OCI-LY3 (cell line): ENCODE results near the gene HUNK.

Source experiments
- H2AFZ ChIP-seq: fragments of 200-600, 300-600 bp; shearing (Covaris generic); 2 replicates; pipeline ENCODE4 v1.6.0; 2014; ENCODE audit warnings: antibody characterized with exemption, low read depth, low read length
- H3K27ac ChIP-seq: fragments of 200-600, 300-600 bp; sonication (generic); 2 replicates; pipeline ENCODE4 v1.5.1; 2014; ENCODE audit warnings: mild to moderate bottlenecking, low read length, moderate library complexity, mixed read lengths
- H3K27me3 ChIP-seq: fragments of 200-600, 300-600 bp; sonication (generic); 2 replicates; pipeline ENCODE4 v1.6.1; 2014; ENCODE audit warnings: low read depth, low read length, mixed read lengths
- H3K36me3 ChIP-seq: fragments of 200-600, 300-600 bp; sonication (generic); replicated peaks from 2 replicates; pipeline ENCODE3; 2014; ENCODE audit warnings: low read depth, low read length, mixed read lengths
- H3K4me1 ChIP-seq: fragments of 300-600, 200-600 bp; sonication (generic); 2 replicates; pipeline ENCODE4 v1.6.1; 2014; ENCODE audit warnings: low read length, mixed read lengths
- H3K4me2 ChIP-seq: fragments of 200-600, 300-600 bp; sonication (generic); 2 replicates; pipeline ENCODE4 v1.6.1; 2014; ENCODE audit warnings: low read length, mixed read lengths
- H3K4me3 ChIP-seq: fragments of 300-600, 200-600 bp; sonication (generic); 2 replicates; pipeline ENCODE4 v1.5.1; 2014; ENCODE audit warnings: antibody characterized with exemption, mild to moderate bottlenecking, low read length, moderate library complexity
- H3K79me2 ChIP-seq: fragments of 300-600, 200-600 bp; shearing (Covaris generic); 2 replicates; pipeline ENCODE4 v1.6.1; 2014; ENCODE audit warnings: mild to moderate bottlenecking, low read length, mixed read lengths
- H3K9ac ChIP-seq: fragments of 300-600, 200-600 bp; shearing (Covaris generic); 2 replicates; pipeline ENCODE4 v1.6.0; 2014; ENCODE audit warnings: mild to moderate bottlenecking, low read length, moderate library complexity
- H3K9me3 ChIP-seq: fragments of 200-600, 300-600 bp; shearing (Covaris generic); 2 replicates; pipeline ENCODE4 v1.6.1; 2014; ENCODE audit warnings: low read length, mixed read lengths; ENCODE audit not compliant: insufficient read depth
- H4K20me1 ChIP-seq: fragments of 200-600, 300-600 bp; sonication (generic); 2 replicates; pipeline ENCODE4 v1.6.1; 2016; ENCODE audit warnings: low read length, mixed read lengths; ENCODE audit not compliant: insufficient read depth
- EZH2phosphoT487 ChIP-seq: fragments of 200-600 bp; shearing (Covaris generic); IDR thresholded peaks from 2 replicates; pipeline ENCODE4 v1.6.1; 2018; ENCODE audit warnings: antibody characterized with exemption, mixed run types, low read depth
- TF ChIP-seq, protein P1 (sequence below): fragments of 200-600, 300-600 bp; sonication (generic); IDR thresholded peaks from 2 replicates; pipeline ENCODE4 v1.5.1; 2014; ENCODE audit warnings: antibody characterized with exemption, low read length, low read depth

Gene HUNK

DNA sequence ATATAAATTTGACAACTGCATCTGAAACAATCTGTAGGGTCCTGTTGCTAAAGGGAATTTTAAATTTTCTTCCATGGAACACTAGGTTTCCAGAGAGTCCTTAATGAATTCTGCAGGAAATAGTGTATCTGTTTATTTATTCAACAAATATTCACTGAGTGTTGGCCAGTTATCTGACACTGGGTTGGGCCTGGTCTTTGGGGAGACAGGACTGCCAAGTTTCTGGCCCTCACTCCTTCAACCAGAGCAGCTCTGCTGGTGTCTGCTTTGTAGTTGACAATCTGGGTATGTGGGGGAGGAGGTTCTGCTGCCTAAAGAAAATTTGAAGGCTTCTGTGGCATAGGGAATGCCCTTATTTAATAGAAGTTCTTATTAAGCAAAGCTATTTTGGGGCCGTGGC is 26.1 kb upstream of the HUNK start:
- no peak overlapping the region for H3K9ac ChIP-seq
- H3K4me3 ChIP-seq, result no peak overlapping the region
- H3K27me3 ChIP-seq, result no peaks in the 10 kb centered on the region
- H3K36me3 ChIP-seq, result no peaks in the 10 kb centered on the region
- no peaks in the 10 kb centered on the region for H3K9me3 ChIP-seq
- H3K79me2 ChIP-seq, result no peaks in the 10 kb centered on the region
- no peak overlapping the region for H3K4me2 ChIP-seq
- no peaks in the 10 kb centered on the region for H3K4me1 ChIP-seq
- TF ChIP-seq EZH2phosphoT487, result no peak
- TF ChIP-seq, protein P1, sequence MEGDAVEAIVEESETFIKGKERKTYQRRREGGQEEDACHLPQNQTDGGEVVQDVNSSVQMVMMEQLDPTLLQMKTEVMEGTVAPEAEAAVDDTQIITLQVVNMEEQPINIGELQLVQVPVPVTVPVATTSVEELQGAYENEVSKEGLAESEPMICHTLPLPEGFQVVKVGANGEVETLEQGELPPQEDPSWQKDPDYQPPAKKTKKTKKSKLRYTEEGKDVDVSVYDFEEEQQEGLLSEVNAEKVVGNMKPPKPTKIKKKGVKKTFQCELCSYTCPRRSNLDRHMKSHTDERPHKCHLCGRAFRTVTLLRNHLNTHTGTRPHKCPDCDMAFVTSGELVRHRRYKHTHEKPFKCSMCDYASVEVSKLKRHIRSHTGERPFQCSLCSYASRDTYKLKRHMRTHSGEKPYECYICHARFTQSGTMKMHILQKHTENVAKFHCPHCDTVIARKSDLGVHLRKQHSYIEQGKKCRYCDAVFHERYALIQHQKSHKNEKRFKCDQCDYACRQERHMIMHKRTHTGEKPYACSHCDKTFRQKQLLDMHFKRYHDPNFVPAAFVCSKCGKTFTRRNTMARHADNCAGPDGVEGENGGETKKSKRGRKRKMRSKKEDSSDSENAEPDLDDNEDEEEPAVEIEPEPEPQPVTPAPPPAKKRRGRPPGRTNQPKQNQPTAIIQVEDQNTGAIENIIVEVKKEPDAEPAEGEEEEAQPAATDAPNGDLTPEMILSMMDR, result no peak
- H3K27ac ChIP-seq, result no peak overlapping the region
- no peaks in the 10 kb centered on the region for H4K20me1 ChIP-seq
- H2AFZ ChIP-seq, result no peak overlapping the region

DNA sequence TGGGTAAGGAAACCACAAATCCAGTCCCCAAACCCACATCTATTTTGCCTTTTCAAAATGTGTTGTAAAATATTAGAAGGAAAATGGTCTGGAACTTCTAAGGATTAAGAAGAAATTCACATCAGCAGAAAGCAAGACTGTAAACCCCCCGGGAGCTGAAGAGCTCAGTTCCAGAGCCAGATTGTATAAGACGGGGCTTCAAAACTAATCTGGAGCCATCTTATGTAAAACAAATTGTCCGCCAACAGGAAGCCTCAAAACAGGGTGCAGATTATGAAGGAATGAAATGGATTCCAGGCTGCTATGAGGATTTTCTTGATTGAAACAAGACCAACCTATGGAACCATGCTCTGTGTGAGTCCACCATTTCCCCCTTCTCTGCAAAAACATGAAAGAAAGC is 25.1 kb upstream of the HUNK start:
- Histone ChIP-seq H3K36me3 (no peaks in the 10 kb centered on the region), H3K4me3 (no peak overlapping the region), H3K27ac (no peak overlapping the region), H3K9ac (no peak overlapping the region), H2AFZ (no peak overlapping the region), H3K9me3 (no peaks in the 10 kb centered on the region), H3K4me2 (no peak overlapping the region), H3K27me3 (no peaks in the 10 kb centered on the region), H3K4me1 (no peaks in the 10 kb centered on the region), H4K20me1 (no peaks in the 10 kb centered on the region), H3K79me2 (no peaks in the 10 kb centered on the region)
- no peak for TF ChIP-seq EZH2phosphoT487
- TF ChIP-seq, protein P1, result no peak

DNA sequence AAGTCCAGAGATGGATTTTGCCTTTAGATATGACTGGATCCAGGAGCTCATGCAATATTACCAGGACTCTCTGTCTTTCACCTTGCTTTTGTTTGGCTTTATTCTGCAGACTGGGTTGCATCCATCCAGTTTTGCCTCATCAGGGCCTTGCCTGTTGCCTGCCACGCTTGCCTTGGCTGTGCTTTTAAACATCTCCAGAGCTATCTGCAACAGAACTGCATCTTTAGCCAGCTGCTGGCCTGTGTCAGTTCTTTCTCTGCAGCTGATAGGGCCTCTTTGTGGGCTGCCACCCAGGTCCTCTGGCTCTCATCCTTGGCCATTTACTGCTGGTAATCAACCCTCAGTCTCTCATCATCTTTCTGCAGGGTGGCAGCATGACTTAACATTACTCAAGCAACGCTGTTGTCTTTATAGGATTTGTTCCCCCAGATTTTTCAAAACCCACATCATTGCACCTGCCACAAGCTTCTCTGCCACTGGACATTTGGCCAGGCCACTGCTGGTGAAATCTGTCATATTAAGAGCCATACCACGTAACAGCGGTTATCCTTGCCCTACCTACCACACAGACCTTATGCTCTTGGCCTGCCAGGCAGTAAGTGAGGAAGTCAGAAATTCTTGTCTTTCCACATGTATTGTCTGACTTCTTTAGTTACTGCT is 24.4 kb upstream of the HUNK start:
- no peak overlapping the region for H3K4me3 ChIP-seq
- no peak overlapping the region for H2AFZ ChIP-seq
- H4K20me1 ChIP-seq, result no peaks in the 10 kb centered on the region
- H3K9ac ChIP-seq, result no peak overlapping the region
- H3K36me3 ChIP-seq, result no peaks in the 10 kb centered on the region
- H3K79me2 ChIP-seq, result no peaks in the 10 kb centered on the region
- H3K4me1 ChIP-seq, result no peaks in the 10 kb centered on the region
- no peaks in the 10 kb centered on the region for H3K27me3 ChIP-seq
- H3K27ac ChIP-seq, result no peak overlapping the region
- no peaks in the 10 kb centered on the region for H3K9me3 ChIP-seq
- TF ChIP-seq EZH2phosphoT487, result no peak
- no peak overlapping the region for H3K4me2 ChIP-seq

DNA sequence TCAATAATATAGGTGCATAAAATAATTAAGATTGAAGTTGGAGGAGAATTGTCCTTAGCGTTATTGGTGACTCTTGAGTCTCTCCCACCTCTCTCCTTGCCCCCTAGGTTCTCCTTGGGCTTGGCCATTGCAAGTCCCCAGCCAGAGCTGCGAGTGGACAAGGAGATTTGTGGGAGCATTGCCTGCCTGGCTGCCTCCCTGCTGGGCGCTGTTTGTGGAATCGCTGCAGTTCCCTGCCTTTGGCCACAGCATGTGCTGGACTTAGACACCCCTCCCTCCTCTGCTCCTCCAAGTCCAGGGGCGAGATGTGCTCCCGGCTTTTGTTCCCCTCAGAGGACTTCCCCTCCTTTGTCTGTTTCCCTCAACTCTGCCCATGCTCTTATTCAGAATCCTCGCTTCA is 21.9 kb upstream of the HUNK start:
- Histone ChIP-seq H3K4me2 (no peak overlapping the region), H3K4me1 (no peaks in the 10 kb centered on the region), H3K4me3 (no peak overlapping the region), H4K20me1 (no peaks in the 10 kb centered on the region), H3K27me3 (no peaks in the 10 kb centered on the region), H3K36me3 (no peaks in the 10 kb centered on the region), H3K9ac (no peak overlapping the region), H2AFZ (no peak overlapping the region), H3K27ac (no peak overlapping the region), H3K9me3 (no peaks in the 10 kb centered on the region), H3K79me2 (no peaks in the 10 kb centered on the region)
- no peak for TF ChIP-seq EZH2phosphoT487
- TF ChIP-seq, protein P1, result no peak

DNA sequence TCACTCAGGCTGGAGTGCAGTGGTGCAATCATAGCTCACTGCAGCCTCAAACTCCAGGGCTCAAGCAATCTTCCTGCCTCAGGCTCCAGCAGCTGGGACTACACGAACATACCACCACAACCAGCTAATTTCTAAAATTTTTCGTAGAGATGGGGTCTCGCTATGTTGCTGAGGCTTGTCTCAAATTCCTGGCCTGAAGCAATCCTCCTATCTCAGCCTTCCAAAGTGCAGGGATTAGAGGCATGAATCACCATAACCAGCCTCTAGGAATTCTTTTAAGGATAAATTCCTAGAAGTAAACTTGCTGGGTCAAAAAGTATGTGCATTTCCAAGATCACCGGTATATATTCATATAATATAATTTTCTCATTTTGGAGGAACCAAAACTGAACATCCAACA is 17.6 kb upstream of the HUNK start:
- no peaks in the 10 kb centered on the region for H3K36me3 ChIP-seq
- H3K27me3 ChIP-seq, result no peaks in the 10 kb centered on the region
- H3K4me3 ChIP-seq, result no peak overlapping the region
- no peak overlapping the region for H3K9ac ChIP-seq
- no peak overlapping the region for H3K4me2 ChIP-seq
- H3K79me2 ChIP-seq, result no peaks in the 10 kb centered on the region
- no peaks in the 10 kb centered on the region for H3K9me3 ChIP-seq
- H4K20me1 ChIP-seq, result no peaks in the 10 kb centered on the region
- H3K4me1 ChIP-seq, result no peaks in the 10 kb centered on the region
- no peak overlapping the region for H2AFZ ChIP-seq
- TF ChIP-seq, protein P1, result no peak
- TF ChIP-seq EZH2phosphoT487, result no peak
- no peak overlapping the region for H3K27ac ChIP-seq
